ENCODE results near the gene CACNA1D. TPM values are rescaled to one million over a fixed set of nuclear protein-coding genes. Genes with fewer than 3 reads are reported as not detected.
"Not testable (repeated sequence)": the region's sequence is repeated elsewhere in the genome, so short reads cannot be mapped to it uniquely, and the experiment has no call there.

CACNA1D gene
- total RNA-seq (0.66 TPM), polyA plus RNA-seq (0.57 TPM)
- long read RNA-seq, donor 1 = 0 reads
- long read RNA-seq, donor 2 = 0 reads
- long read RNA-seq, donor 3 = 0 reads
- long read RNA-seq, donor 4 = 0 reads
- long read RNA-seq, donor 5, partial matches to known transcripts = 15 of 15 reads
- long read RNA-seq, donor 5, other reads (novel, unspliced or antisense) = 0 of 15 reads
- long read RNA-seq, donor 6 = 0 reads
- long read RNA-seq, donor 7 = 0 reads
- long read RNA-seq, donor 8 = 0 reads
- long read RNA-seq, donor 9 = 0 reads
- long read RNA-seq, donor 10, partial matches to known transcripts = 0 of 2 reads
- long read RNA-seq, donor 10, other reads (novel, unspliced or antisense) = 0 of 2 reads

GRCh38 chr3:53493963-53494791, at the start of gene CACNA1D:
Gene CACNA1D (plus strand): TSS chr3:53494611. CDS start chr3:53495167, 556 bp downstream.
- Histone ChIP-seq H3K4me3 (ENCODE audit: low read length in 2 of 2) (peak within 1 kb of the TSS in 1 of 2 donors; percentile 42), H3K27me3 (ENCODE audit: control insufficient read depth in 2 of 2, insufficient read depth in 1 of 2, low read length in 1 of 2) (peaks cover 73 to 91% of the 10 kb centered on the region in 2 donors), H3K4me1 (ENCODE audit: control insufficient read depth in 2 of 2, insufficient read depth in 2 of 2, low read length in 2 of 2) (peaks cover 0 to 5% of the 10 kb centered on the region in 2 donors), H3K27ac (ENCODE audit: low read depth in 1 of 2, low read length in 1 of 2) (no peak within 1 kb of the TSS), H3K9me3 (ENCODE audit: control insufficient read depth in 2 of 2, insufficient read depth in 1 of 2, low read length in 1 of 2) (no peaks in the 10 kb centered on the region), H3K36me3 (ENCODE audit: control insufficient read depth in 2 of 2, insufficient read depth in 2 of 2, low read length in 1 of 2) (no peaks in the 10 kb centered on the region)
- 1% methylated on average over 122 of the region's 122 CpGs for WGBS
- DNase-seq (ENCODE audit: low read depth in 6 of 9, low spot score in 9 of 9) = no peak

- Histone ChIP-seq H3K27ac (ENCODE audit: low read depth in 1 of 2, low read length in 1 of 2) (no peak overlapping the region), H3K27me3 (ENCODE audit: control insufficient read depth in 2 of 2, insufficient read depth in 1 of 2, low read length in 1 of 2) (no peaks in the 10 kb centered on the region), H3K9me3 (ENCODE audit: control insufficient read depth in 2 of 2, insufficient read depth in 1 of 2, low read length in 1 of 2) (no peaks in the 10 kb centered on the region), H3K4me3 (ENCODE audit: low read length in 2 of 2) (no peak overlapping the region), H3K4me1 (ENCODE audit: control insufficient read depth in 2 of 2, insufficient read depth in 2 of 2, low read length in 2 of 2) (no peaks in the 10 kb centered on the region), H3K36me3 (ENCODE audit: control insufficient read depth in 2 of 2, insufficient read depth in 2 of 2, low read length in 1 of 2) (no peaks in the 10 kb centered on the region)
- DNase-seq (ENCODE audit: low read depth in 6 of 9, low spot score in 9 of 9) = no peak
Measured at GRCh38 chr3:53457068-53457467, 37.3 kb upstream of the CACNA1D start.

- Histone ChIP-seq H3K27me3 (ENCODE audit: control insufficient read depth in 2 of 2, insufficient read depth in 1 of 2, low read length in 1 of 2) (no peaks in the 10 kb centered on the region), H3K36me3 (ENCODE audit: control insufficient read depth in 2 of 2, insufficient read depth in 2 of 2, low read length in 1 of 2) (no peaks in the 10 kb centered on the region), H3K4me1 (ENCODE audit: control insufficient read depth in 2 of 2, insufficient read depth in 2 of 2, low read length in 2 of 2) (no peaks in the 10 kb centered on the region), H3K9me3 (ENCODE audit: control insufficient read depth in 2 of 2, insufficient read depth in 1 of 2, low read length in 1 of 2) (no peaks in the 10 kb centered on the region), H3K27ac (ENCODE audit: low read depth in 1 of 2, low read length in 1 of 2) (no peak overlapping the region), H3K4me3 (ENCODE audit: low read length in 2 of 2) (no peak overlapping the region)
- no peak for DNase-seq (ENCODE audit: low read depth in 6 of 9, low spot score in 9 of 9)
- WGBS = 97% methylated on average over 1 of the region's 1 CpG
Measured at GRCh38 chr3:53460326-53460725, 34.1 kb upstream of the CACNA1D start.

GRCh38 chr3:53464424-53464823, 30.0 kb upstream of the CACNA1D start:
- H3K27me3 ChIP-seq (ENCODE audit: control insufficient read depth in 2 of 2, insufficient read depth in 1 of 2, low read length in 1 of 2) = no peaks in the 10 kb centered on the region
- no peaks in the 10 kb centered on the region for H3K9me3 ChIP-seq (ENCODE audit: control insufficient read depth in 2 of 2, insufficient read depth in 1 of 2, low read length in 1 of 2)
- DNase-seq (ENCODE audit: low read depth in 6 of 9, low spot score in 9 of 9) = no peak
- no peaks in the 10 kb centered on the region for H3K36me3 ChIP-seq (ENCODE audit: control insufficient read depth in 2 of 2, insufficient read depth in 2 of 2, low read length in 1 of 2)
- no peak overlapping the region for H3K4me3 ChIP-seq (ENCODE audit: low read length in 2 of 2)
- WGBS = 99% methylated on average over 3 of the region's 3 CpGs
- H3K27ac ChIP-seq (ENCODE audit: low read depth in 1 of 2, low read length in 1 of 2) = no peak overlapping the region
- H3K4me1 ChIP-seq (ENCODE audit: control insufficient read depth in 2 of 2, insufficient read depth in 2 of 2, low read length in 2 of 2) = no peaks in the 10 kb centered on the region

- not testable (repeated sequence) for H3K27me3 ChIP-seq (ENCODE audit: control insufficient read depth in 2 of 2, insufficient read depth in 1 of 2, low read length in 1 of 2); H3K4me3 ChIP-seq (ENCODE audit: low read length in 2 of 2); H3K27ac ChIP-seq (ENCODE audit: low read depth in 1 of 2, low read length in 1 of 2); H3K36me3 ChIP-seq (ENCODE audit: control insufficient read depth in 2 of 2, insufficient read depth in 2 of 2, low read length in 1 of 2); DNase-seq (ENCODE audit: low read depth in 6 of 9, low spot score in 9 of 9); H3K9me3 ChIP-seq (ENCODE audit: control insufficient read depth in 2 of 2, insufficient read depth in 1 of 2, low read length in 1 of 2); H3K4me1 ChIP-seq (ENCODE audit: control insufficient read depth in 2 of 2, insufficient read depth in 2 of 2, low read length in 2 of 2)
- WGBS = 86% methylated on average over 7 of the region's 7 CpGs
Measured at GRCh38 chr3:53469758-53470157, 24.7 kb upstream of the CACNA1D start.

GRCh38 chr3:53473422-53473821, 21.0 kb upstream of the CACNA1D start:
- Histone ChIP-seq H3K36me3 (ENCODE audit: control insufficient read depth in 2 of 2, insufficient read depth in 2 of 2, low read length in 1 of 2) (no peaks in the 10 kb centered on the region), H3K4me1 (ENCODE audit: control insufficient read depth in 2 of 2, insufficient read depth in 2 of 2, low read length in 2 of 2) (no peaks in the 10 kb centered on the region), H3K27me3 (ENCODE audit: control insufficient read depth in 2 of 2, insufficient read depth in 1 of 2, low read length in 1 of 2) (no peaks in the 10 kb centered on the region), H3K9me3 (ENCODE audit: control insufficient read depth in 2 of 2, insufficient read depth in 1 of 2, low read length in 1 of 2) (no peaks in the 10 kb centered on the region), H3K27ac (ENCODE audit: low read depth in 1 of 2, low read length in 1 of 2) (no peak overlapping the region), H3K4me3 (ENCODE audit: low read length in 2 of 2) (no peak overlapping the region)
- DNase-seq (ENCODE audit: low read depth in 6 of 9, low spot score in 9 of 9) = no peak
- WGBS = 95% methylated on average over 2 of the region's 2 CpGs

- H3K9me3 ChIP-seq (ENCODE audit: control insufficient read depth in 2 of 2, insufficient read depth in 1 of 2, low read length in 1 of 2); H3K4me3 ChIP-seq (ENCODE audit: low read length in 2 of 2); H3K4me1 ChIP-seq (ENCODE audit: control insufficient read depth in 2 of 2, insufficient read depth in 2 of 2, low read length in 2 of 2); H3K27ac ChIP-seq (ENCODE audit: low read depth in 1 of 2, low read length in 1 of 2); H3K36me3 ChIP-seq (ENCODE audit: control insufficient read depth in 2 of 2, insufficient read depth in 2 of 2, low read length in 1 of 2); H3K27me3 ChIP-seq (ENCODE audit: control insufficient read depth in 2 of 2, insufficient read depth in 1 of 2, low read length in 1 of 2); DNase-seq (ENCODE audit: low read depth in 6 of 9, low spot score in 9 of 9): not testable (repeated sequence)
- WGBS = 96% methylated on average over 3 of the region's 3 CpGs
Measured at GRCh38 chr3:53476372-53476771, 18.0 kb upstream of the CACNA1D start.

- not testable (repeated sequence) for H3K4me3 ChIP-seq (ENCODE audit: low read length in 2 of 2); H3K4me1 ChIP-seq (ENCODE audit: control insufficient read depth in 2 of 2, insufficient read depth in 2 of 2, low read length in 2 of 2); H3K27me3 ChIP-seq (ENCODE audit: control insufficient read depth in 2 of 2, insufficient read depth in 1 of 2, low read length in 1 of 2); H3K27ac ChIP-seq (ENCODE audit: low read depth in 1 of 2, low read length in 1 of 2); H3K9me3 ChIP-seq (ENCODE audit: control insufficient read depth in 2 of 2, insufficient read depth in 1 of 2, low read length in 1 of 2); DNase-seq (ENCODE audit: low read depth in 6 of 9, low spot score in 9 of 9); H3K36me3 ChIP-seq (ENCODE audit: control insufficient read depth in 2 of 2, insufficient read depth in 2 of 2, low read length in 1 of 2)
- WGBS = 83% methylated on average over 1 of the region's 1 CpG
Measured at GRCh38 chr3:53477689-53478088, 16.7 kb upstream of the CACNA1D start.

- Histone ChIP-seq H3K9me3 (ENCODE audit: control insufficient read depth in 2 of 2, insufficient read depth in 1 of 2, low read length in 1 of 2) (no peaks in the 10 kb centered on the region), H3K36me3 (ENCODE audit: control insufficient read depth in 2 of 2, insufficient read depth in 2 of 2, low read length in 1 of 2) (no peaks in the 10 kb centered on the region), H3K27me3 (ENCODE audit: control insufficient read depth in 2 of 2, insufficient read depth in 1 of 2, low read length in 1 of 2) (peaks cover 0 to 3% of the 10 kb centered on the region in 2 donors), H3K27ac (ENCODE audit: low read depth in 1 of 2, low read length in 1 of 2) (no peak overlapping the region), H3K4me3 (ENCODE audit: low read length in 2 of 2) (no peak overlapping the region), H3K4me1 (ENCODE audit: control insufficient read depth in 2 of 2, insufficient read depth in 2 of 2, low read length in 2 of 2) (no peaks in the 10 kb centered on the region)
- DNase-seq (ENCODE audit: low read depth in 6 of 9, low spot score in 9 of 9) = no peak
- whole genome bisulfite sequencing = 82% methylated on average over 1 of the region's 1 CpG
Measured at GRCh38 chr3:53478166-53478830, 16.1 kb upstream of the CACNA1D start.
